ENCODE results near the gene SSR1.

The SSR1 gene

DNA sequence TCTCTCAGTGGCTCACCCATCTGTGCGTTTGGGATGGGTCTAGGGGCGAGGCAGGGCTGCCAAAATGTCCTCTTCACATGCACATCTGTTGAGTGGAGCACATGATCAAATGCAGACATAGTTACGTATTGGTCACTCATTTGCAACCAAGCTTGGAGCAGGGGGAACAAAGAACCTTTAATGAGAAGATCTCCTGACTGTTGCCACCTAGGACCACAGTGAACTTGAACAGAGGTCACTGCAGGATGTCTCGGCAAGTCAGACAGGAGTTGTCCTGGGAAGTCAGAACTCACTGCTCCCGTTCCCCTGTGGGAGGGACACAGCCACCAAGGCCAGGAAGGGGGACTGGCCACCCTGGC, 73.4 kb downstream of the SSR1 start:
- DNase-seq (ENCODE audit: low read depth): no peak

DNA sequence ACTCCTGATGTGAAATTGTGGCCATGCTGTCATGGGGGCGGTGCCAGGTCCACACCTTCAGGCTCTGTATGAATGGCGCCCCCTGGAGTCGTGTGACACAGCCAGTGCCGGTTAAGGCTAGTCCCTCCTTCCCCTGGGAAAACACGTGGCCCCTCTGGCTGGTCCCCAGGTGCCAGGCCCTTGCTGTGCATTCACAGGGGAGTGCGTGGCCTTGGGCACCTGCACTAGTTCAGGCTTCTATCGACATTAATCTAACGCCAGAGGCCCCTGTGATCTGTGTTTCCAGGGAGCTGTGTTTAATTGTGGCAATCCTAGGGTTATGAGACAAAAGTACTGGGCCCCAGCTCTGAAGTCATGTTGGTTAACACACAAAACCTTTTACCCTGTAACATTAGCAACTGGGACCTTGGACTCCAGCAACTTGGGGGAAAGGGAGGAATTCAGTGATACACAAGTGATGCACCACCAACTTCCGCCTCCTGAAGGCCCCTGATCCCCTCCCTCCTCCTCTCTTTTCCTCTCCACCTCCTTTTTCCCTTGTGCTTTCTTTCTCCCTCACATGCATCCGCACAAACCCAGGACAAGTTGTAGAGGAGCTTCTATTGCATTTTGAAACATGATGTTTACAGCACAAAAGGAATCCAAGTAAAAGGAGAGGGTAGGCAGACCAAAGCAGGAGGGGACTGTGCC, 74.0 kb downstream of the SSR1 start:
- peak; percentile 38 for DNase-seq (ENCODE audit: low read depth)

DNA sequence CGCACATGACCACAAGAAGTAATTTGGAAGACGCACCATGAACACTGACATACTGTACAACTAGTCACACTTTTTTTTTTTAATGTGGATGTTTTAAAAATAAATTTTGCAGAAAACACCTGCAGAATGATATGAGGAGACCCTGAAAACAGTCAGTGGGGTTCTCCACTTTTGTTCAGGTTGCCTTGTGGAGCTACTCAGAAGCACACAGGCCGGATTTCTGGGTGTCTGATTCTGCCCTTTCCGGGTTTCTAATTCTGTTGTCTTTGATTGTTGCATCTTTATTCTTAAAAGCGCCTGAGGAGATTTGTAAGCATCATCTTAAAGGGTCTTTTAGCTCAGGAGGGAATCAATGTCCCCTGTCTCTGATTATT, 74.5 kb downstream of the SSR1 start:
- DNase-seq (ENCODE audit: low read depth): no peak

DNA sequence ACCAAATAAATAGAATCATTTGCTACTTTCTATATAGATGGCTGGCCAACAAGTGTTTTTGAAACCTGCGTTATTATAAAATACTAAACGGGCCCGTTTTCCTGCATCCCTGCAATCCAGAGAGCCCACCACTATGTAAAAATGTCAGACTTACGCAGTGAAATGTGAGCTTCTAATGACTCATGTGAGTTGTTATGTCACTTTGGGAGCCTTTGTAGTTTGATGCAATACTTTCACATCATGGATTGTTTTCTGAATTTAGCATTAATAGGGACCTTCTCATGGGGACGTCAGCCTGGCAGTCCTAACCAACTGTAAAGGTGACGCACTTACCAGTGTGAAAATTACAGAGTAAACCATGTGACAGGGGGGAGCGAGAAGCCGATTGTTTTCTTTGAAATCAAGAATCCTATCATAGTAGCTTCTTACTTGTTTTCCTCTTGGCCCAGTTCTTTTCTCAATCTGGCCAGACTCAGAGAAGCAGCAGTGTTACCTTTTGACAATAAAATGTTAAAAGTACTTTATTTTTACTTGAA, 75.3 kb downstream of the SSR1 start:
- DNase-seq (ENCODE audit: low read depth): no peak

DNA sequence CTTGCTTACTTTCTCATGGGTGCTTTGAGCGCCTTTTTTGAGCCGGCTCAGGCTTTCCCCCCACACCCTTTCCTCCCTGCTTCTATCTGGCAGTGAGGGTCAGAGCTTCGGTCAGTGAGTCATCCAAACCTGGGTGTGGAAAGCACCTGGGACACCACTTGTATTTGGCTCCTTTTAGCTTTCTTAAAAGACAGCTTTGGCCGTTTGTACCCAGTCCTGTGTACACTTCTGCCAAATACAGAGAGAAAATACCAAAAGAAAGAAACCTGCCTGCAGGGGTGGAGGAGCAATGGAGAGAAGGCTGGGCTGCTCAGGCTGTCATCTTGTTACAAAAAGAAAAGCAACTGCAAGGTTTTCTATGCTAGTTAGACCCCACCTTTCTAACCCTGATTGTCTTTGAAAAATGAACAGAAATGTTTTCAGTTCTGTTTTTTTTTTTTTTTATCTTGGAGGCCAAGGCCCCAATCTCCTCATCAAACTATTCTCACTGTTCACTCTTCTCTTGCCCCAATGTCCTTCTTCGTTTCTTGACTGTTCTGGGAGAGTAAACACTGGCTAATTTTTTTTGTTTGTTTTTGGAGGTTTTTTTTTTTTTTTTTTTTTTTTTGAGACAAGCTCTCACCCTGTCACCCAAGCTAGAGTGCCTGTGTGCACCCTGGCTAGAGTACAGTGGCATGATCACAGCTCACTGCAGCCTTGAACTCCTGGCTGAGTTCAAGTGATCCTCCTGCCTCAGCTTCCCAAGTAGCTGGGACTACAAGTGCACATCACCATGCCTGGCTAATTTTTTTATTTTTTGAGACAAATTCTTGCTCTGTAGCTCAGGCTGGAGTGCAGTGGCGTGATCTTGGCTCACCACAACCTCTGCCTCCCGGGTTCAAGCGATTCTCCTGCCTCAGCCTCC, 76.4 kb downstream of the SSR1 start:
- no peak for DNase-seq (ENCODE audit: low read depth)

DNA sequence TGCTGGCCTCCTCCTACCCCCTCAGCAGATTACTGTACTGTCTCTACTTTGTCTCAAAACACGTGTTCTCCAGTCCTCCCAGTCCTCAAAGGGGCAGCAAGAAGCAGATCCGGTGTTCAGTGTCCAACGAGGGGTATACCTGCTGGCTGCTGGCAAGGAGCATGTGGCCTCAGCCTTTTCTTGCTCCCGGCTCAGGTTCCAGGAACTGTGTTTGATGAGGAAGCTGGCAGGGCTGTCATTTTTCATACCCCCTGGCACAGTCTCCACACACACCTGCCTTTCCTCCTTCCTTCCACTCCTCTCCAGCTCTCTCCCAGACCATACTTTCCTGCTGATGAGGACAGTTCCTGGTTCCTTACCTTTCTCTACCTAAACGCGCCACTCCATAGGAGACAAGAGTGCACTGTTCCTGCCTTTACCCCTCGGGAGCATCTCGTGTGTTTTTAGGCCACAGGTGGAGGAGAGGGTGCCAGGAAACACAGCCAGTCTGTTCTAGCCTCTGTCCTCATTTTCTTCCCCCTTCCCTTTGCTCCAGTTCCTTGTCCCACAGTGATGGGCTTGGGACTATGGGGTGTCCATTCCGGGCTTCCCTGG, 77.2 kb downstream of the SSR1 start:
- no peak for DNase-seq (ENCODE audit: low read depth)

DNA sequence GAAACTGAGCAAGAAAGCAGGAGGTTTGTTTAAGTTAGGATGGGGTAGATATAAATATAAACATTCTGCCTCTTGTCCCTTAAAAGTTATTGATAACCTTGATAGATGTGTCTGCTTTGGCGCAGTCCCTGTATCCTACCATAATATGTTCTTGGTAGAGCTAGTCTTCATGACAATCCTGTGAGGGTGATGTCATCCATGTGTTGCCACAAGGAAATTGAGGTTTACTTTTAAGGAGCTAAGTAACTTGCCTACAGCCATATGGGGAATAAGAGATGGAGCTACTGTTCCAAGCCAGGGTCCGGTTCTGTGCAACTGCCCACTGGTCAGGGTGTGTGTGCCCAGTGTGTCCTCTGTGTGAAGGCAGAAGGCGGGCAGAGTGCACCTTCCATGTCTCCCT, 78.5 kb downstream of the SSR1 start:
- no peak for DNase-seq (ENCODE audit: low read depth)

DNA sequence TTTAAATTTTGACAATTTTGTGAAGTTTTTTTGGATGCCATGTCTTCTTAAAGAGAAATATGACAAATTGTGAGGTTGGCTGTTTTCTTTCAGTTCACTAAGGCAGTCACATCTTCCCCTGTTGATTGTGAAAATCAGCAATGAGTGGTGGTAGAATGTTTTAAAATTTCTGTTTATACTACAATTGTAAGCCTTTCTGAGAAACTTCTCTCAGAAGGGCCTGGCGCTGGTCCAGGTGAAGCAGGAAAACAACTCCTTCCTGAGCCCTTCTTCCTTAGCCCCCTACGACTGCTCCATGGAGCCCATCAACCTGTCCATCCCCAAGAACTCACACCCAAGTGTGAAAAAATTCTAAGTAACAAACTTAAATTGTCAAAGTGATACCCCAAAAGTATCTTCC, 80.6 kb downstream of the SSR1 start:
- no peak for DNase-seq (ENCODE audit: low read depth)

DNA sequence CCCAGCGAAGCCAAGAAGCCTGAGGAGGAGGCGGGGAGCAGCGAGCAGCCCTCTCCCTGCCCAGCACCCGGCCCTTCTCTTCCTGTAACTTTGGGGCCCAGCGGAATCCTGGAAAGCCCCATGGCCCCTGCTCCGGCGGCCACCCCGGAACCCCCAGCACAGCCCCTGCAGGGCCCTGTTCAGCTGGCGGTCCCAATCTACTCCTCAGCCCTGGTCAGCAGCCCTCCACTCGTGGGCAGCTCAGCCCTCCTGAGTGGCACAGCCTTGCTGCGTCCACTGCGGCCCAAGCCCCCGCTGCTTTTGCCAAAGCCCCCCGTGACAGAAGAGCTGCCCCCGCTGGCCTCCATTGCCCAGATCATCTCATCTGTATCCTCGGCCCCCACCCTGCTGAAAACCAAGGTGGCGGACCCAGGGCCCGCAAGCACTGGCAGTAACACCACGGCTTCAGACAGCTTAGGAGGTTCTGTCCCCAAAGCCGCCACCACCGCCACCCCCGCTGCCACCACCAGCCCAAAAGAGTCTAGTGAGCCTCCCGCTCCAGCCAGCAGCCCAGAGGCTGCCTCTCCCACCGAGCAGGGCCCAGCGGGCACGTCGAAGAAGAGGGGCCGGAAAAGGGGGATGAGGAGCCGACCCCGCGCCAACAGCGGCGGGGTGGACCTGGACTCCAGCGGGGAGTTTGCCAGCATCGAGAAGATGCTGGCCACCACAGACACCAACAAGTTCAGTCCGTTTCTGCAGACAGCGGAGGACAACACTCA, 81.9 kb downstream of the SSR1 start:
- DNase-seq (ENCODE audit: low read depth): no peak

DNA sequence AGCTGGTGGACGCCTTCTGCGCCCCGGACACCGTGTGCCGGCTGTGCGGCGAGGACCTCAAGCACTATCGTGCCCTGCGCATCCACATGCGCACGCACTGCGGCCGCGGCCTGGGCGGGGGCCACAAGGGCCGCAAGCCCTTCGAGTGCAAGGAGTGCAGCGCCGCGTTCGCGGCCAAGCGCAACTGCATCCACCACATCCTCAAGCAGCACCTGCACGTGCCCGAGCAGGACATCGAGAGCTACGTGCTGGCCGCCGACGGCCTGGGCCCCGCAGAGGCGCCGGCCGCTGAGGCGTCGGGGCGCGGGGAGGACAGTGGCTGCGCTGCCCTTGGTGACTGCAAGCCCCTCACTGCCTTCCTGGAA, 82.7 kb downstream of the SSR1 start:
- DNase-seq (ENCODE audit: low read depth): no peak

DNA sequence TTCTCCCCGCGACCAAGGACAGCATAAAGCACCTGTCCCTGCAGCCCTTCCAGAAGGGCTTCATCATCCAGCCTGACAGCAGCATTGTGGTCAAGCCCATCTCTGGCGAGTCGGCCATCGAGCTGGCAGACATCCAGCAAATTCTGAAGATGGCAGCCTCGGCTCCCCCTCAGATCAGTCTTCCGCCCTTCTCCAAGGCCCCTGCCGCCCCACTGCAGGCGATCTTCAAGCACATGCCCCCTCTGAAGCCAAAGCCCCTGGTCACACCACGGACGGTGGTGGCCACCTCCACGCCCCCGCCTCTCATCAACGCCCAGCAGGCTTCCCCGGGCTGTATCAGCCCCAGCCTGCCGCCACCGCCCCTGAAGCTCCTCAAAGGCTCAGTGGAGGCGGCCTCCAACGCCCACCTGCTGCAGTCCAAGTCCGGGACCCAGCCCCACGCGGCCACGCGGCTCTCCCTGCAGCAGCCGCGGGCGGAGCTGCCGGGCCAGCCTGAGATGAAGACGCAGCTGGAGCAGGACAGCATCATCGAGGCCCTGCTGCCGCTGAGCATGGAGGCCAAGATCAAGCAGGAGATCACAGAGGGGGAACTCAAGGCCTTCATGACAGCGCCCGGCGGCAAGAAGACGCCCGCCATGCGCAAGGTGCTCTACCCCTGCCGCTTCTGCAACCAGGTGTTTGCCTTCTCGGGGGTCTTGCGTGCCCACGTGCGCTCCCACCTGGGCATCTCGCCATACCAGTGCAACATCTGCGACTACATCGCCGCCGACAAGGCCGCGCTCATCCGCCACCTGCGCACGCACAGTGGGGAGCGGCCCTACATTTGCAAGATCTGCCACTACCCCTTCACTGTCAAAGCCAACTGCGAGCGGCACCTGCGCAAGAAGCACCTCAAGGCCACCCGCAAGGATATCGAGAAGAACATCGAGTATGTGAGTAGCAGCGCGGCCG, 83.3 kb downstream of the SSR1 start:
- DNase-seq (ENCODE audit: low read depth): no peak

DNA sequence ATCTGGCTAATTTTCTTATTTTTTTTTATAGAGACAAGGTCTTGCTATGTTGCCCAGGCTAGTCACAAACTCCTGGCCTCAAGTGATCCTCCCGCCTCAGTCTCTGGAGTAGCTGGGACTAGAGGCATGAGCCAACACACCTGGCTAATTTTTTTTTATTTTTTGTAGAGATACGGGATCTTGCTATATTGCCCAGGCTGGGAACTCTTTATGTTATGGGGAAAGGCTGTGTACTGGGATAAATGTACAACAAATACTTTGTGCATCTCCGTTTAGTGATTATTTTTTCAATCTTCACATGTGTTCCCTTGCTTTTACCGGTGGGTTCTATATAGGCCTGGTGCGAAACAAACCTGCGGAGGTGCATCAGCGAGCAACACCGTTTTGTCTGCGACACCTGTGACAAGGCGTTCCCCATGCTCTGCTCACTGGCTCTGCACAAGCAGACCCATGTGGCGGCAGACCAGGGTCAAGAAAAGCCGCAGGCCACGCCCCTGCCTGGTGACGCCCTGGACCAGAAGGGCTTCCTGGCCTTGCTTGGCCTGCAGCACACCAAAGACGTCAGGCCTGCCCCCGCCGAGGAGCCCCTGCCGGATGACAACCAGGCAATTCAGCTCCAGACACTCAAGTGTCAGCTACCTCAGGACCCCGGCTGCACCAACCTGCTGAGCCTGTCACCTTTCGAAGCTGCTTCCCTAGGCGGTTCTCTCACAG, 84.2 kb downstream of the SSR1 start:
- no peak for DNase-seq (ENCODE audit: low read depth)

DNA sequence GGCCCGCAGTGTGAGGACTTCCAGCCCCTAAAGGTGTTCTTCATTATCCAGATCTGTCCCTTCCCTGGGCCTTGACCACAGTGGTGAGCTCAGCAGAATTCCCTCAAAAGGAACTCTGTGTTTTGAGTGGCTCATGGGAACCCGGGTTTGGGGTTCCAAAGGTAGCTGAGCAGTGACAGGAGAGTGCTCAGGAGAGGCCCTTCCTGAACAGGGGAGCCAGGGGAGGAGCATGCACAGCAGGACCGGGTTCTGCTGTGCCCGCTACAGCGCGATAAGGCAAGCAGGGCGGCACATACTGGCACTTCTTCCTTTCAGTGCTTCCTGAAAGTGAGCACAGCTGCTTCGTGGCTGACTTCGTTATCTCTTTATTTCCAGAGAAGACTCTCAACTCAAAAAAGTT, 88.3 kb downstream of the SSR1 start:
- DNase-seq (ENCODE audit: low read depth): no peak

DNA sequence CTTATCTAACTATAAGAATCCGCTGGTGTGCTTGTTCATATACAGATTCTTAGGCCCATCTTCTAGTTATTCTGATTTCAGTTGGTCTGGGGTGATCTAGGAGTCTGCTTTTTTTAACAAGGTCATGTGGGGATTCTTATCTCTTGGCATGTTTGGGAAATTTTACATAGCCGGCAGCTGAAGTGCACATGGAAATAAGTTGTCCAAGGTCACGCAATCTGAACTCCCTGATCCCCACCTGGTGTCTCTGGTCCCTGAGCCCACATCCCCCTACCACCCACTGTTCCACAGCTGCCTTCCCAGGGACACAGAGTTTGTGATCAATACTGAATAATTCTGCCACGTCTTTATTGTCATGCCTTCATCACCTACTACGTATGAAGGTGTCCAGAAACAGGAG, 90.8 kb downstream of the SSR1 start:
- DNase-seq (ENCODE audit: low read depth): no peak

DNA sequence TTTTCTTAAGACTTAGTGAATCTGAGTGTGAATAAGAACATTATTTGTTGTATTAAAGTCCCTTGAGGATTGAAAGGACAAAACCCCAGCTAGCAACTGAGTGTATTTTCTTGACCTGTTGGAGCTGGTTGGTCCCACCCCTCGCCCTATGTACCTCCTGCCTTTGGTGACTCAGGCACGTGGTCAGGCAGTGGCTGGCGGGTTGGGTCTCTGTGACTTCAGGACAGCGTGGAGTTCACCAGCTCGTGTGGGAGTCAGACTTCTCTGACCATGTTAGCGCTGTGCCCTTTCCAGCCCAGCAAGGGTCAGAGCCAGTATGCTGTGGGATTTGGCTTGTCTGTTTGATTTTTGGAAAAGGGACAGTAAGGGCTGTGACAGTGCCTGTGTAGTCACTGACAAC, 93.7 kb downstream of the SSR1 start:
- no peak for DNase-seq (ENCODE audit: low read depth)

DNA sequence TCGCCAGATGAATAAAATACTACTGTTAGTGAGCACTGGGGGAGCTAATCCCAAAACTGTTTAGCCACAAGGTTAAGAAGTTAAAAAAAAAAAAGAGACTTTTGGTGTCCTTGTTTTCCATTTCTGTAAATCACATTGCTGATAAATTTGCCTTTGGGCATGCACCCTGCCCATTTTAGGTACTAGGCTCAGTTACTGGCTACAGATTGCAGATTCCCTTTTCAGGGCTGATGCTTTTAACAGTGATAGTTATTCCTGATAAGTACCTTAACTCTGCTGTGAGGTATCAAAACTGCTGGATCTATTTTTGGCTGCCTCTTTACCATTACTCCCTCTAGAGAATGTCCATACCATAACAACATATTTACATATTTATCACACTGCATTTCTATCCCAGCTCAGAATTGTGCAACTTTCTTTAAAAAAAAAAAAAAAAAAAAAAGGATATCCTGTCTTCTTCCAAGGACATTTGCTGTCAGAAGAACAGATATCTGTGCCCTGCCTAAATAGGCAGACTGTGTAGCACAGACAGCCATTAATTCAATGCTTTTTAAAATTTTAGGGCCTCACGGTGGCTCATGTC, 94.5 kb downstream of the SSR1 start:
- DNase-seq (ENCODE audit: low read depth): no peak

All from activated gamma-delta T cell treated with anti-CD3 and anti-CD28 coated beads, Interleukin-2, amount 50 U/mL, for 16 hours (primary cell).